Uterus (tissue), 4 donors: ENCODE results near the gene TADA1. TPM values are rescaled to one million over a fixed set of nuclear protein-coding genes. Genes with fewer than 3 reads are reported as not detected.

Source experiments
- DNase-seq, 2 donors: peaks; one replicate each; pipeline ENCODE4 v3.0.0-alpha.2; 2019 to 2020
- H3K27ac ChIP-seq, 2 donors: fragments of 200-600 bp; sonication (generic); 1 replicate in 1 of 2; 2 replicates in 1 of 2; pipeline ENCODE4 v1.5.1; 2016 to 2018
- H3K27me3 ChIP-seq, 2 donors: fragments of 200-600 bp; sonication (generic); one replicate each; pipeline ENCODE4 v1.5.1; 2018 to 2019; ENCODE audit warnings: control low read depth in 1 of 2
- H3K36me3 ChIP-seq, 2 donors: fragments of 200-600 bp; sonication (generic); one replicate each; pipeline ENCODE4 v1.5.1; 2019; ENCODE audit warnings: control low read depth in 1 of 2
- H3K4me1 ChIP-seq, 2 donors: fragments of 200-600 bp; sonication (generic); one replicate each; pipeline ENCODE4 v1.5.1; 2018 to 2019; ENCODE audit warnings: control low read depth in 1 of 2
- H3K4me3 ChIP-seq, 2 donors: fragments of 200-600 bp; sonication (generic); 1 replicate in 1 of 2; 2 replicates in 1 of 2; pipeline ENCODE4 v1.5.1; 2018 to 2019; ENCODE audit warnings: mild to moderate bottlenecking in 1 of 2
- H3K9me3 ChIP-seq, 2 donors: fragments of 200-600 bp; sonication (generic); one replicate each; pipeline ENCODE4 v1.5.1; 2019; ENCODE audit warnings: control low read depth in 1 of 2
- POLR2A ChIP-seq, 2 donors: fragments of 450-650 bp; IDR thresholded peaks; one replicate each; pipeline ENCODE4 v1.6.1; 2016; ENCODE audit warnings: antibody characterized with exemption in 2 of 2, mild to moderate bottlenecking in 1 of 2, moderate library complexity in 1 of 2
- intact Hi-C: fragments of 100-400 bp; cut with DNase I; formaldehyde crosslinking; loops from one replicate; pipeline ENCODE4 v1.15.1; 2023; ENCODE audit warnings: low total_unique reads
- total RNA-seq, 4 donors: library from RNA; depleted of rRNA in 3 of 4; stranded (reverse); fragments of >200 nt in 3 of 4; gene quantifications; one replicate each; pipeline versions ENCODE4 v1.1.0 to v1.2.4, GENCODE V29; 2014 to 2023
- TF ChIP-seq, protein P1 (sequence below), 4 experiments: fragments of 200-600 bp in 2 of 4; fragments of 450-650 bp in 2 of 4; sonication (generic) in 2 of 4; IDR thresholded peaks; one replicate each; pipeline ENCODE4 v1.5.1; 2016 to 2019; ENCODE audit warnings: antibody characterized with exemption in 4 of 4, mild to moderate bottlenecking in 2 of 4, moderate library complexity in 1 of 4
- donor health status: DM: yes; HTN: yes; CAD: no.

TADA1 gene, protein sequence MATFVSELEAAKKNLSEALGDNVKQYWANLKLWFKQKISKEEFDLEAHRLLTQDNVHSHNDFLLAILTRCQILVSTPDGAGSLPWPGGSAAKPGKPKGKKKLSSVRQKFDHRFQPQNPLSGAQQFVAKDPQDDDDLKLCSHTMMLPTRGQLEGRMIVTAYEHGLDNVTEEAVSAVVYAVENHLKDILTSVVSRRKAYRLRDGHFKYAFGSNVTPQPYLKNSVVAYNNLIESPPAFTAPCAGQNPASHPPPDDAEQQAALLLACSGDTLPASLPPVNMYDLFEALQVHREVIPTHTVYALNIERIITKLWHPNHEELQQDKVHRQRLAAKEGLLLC
- total RNA-seq = 10 to 100 TPM in 3 of 4 donors, 1 to 10 TPM in 1; 6.8 to 32.0 (median 18.8) TPM

DNA sequence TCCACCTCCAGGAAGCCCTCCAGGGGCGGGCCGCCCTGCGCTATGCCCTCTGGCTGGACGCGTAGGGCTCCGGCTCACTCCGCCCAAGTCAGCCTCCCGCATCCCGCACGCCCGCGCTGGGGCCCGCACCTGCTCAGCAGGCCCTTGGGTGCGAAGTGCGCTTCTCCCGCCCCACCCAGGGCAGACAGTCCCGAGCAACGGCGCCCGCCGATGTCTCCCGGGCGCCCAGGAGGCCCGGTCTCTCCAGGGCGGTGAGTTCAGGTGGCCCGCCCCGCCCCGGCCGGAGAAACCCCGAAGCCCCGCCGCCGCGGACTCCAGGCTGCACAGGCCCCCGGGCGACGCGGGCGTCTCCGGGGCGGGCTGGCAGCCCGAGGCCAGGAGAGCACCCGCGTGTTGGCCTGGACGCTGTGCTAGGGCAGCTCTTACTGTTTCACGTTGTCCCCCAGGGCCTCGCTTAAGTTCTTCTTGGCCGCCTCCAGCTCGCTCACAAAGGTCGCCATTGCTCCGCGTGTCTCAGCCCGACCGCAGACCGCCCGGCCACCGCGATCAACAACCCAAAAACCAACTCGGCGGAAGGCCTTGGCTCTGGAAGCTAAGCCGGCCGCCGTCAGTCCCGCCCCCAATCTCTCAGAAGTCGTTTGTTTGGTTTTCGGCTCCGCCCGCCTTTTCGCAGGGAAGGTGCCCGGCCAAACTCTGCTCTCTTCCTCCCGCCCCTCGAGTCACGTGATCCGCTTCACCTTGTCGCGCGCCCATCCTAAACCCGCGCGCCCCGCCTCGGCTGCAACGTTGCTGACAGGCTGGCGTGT lies at the start of gene TADA1:
TSS of gene TADA1 (minus strand) at position 531 of the 806 bp plus-strand sequence. CDS start at position 500, 31 bp downstream.
- no peaks in the 10 kb centered on the region for H3K36me3 ChIP-seq
- peak within 1 kb of the TSS; percentile 87 to 94 for H3K27ac ChIP-seq
- intact Hi-C loops = no loop called here
- TF ChIP-seq POLR2A (IDR thresholded peaks at IDR 0.05) = peak; percentile 65 to 74
- TF ChIP-seq, protein P1, sequence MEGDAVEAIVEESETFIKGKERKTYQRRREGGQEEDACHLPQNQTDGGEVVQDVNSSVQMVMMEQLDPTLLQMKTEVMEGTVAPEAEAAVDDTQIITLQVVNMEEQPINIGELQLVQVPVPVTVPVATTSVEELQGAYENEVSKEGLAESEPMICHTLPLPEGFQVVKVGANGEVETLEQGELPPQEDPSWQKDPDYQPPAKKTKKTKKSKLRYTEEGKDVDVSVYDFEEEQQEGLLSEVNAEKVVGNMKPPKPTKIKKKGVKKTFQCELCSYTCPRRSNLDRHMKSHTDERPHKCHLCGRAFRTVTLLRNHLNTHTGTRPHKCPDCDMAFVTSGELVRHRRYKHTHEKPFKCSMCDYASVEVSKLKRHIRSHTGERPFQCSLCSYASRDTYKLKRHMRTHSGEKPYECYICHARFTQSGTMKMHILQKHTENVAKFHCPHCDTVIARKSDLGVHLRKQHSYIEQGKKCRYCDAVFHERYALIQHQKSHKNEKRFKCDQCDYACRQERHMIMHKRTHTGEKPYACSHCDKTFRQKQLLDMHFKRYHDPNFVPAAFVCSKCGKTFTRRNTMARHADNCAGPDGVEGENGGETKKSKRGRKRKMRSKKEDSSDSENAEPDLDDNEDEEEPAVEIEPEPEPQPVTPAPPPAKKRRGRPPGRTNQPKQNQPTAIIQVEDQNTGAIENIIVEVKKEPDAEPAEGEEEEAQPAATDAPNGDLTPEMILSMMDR (IDR thresholded peaks at IDR 0.05) = peak in 3 of 4 experiments; percentile 25 to 36 (median 36)
- peak; percentile 98 to 99 for DNase-seq
- H3K4me1 ChIP-seq = peaks cover 0 to 11% of the 10 kb centered on the region in 2 donors
- peak within 1 kb of the TSS; percentile 69 to 83 for H3K4me3 ChIP-seq
- no peaks in the 10 kb centered on the region for H3K27me3 ChIP-seq
- no peaks in the 10 kb centered on the region for H3K9me3 ChIP-seq

DNA sequence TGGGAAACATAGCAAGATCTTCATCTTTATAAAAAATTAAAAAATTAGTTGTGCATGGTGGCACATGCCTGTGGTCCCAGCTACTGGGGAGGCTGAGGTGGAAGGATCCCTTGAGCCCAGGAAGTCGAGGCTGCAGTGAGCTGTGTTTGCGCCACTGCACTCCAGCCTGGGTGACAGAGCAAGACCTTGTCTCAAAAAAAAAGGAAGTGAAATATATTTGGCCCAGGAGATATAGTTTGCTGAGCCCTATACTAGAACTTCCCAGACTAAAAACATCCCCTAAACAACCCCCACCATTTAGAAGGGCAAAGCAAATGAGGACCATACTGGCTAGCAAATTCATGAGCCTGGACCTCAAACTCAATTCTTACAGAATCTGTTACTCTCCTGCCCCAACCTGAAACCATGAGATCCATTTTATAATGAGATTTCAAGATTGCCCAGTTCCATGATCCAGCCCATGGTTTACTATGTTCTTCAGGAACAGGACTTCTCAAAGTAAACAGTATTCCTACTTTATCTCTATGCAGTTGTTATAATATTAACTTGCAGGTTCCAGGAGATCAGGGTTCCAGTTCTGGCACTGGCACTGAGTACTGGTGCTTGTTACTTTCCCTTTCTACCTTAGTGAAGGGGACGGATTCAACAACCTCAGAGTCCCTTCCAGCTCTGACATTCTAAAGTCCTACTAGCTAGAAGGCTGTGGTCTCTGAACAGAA lies 48.9 kb upstream of the TADA1 start:
- intact Hi-C loops = no loop called here
- no peak overlapping the region for H3K4me3 ChIP-seq
- no peaks in the 10 kb centered on the region for H3K9me3 ChIP-seq
- TF ChIP-seq POLR2A (IDR thresholded peaks at IDR 0.05) = no peak
- TF ChIP-seq, protein P1 (IDR thresholded peaks at IDR 0.05) = no peak
- H3K4me1 ChIP-seq = no peaks in the 10 kb centered on the region
- no peak for DNase-seq
- H3K36me3 ChIP-seq = no peaks in the 10 kb centered on the region
- peaks cover 0 to 10% of the 10 kb centered on the region in 2 donors for H3K27me3 ChIP-seq
- H3K27ac ChIP-seq = no peak overlapping the region

DNA sequence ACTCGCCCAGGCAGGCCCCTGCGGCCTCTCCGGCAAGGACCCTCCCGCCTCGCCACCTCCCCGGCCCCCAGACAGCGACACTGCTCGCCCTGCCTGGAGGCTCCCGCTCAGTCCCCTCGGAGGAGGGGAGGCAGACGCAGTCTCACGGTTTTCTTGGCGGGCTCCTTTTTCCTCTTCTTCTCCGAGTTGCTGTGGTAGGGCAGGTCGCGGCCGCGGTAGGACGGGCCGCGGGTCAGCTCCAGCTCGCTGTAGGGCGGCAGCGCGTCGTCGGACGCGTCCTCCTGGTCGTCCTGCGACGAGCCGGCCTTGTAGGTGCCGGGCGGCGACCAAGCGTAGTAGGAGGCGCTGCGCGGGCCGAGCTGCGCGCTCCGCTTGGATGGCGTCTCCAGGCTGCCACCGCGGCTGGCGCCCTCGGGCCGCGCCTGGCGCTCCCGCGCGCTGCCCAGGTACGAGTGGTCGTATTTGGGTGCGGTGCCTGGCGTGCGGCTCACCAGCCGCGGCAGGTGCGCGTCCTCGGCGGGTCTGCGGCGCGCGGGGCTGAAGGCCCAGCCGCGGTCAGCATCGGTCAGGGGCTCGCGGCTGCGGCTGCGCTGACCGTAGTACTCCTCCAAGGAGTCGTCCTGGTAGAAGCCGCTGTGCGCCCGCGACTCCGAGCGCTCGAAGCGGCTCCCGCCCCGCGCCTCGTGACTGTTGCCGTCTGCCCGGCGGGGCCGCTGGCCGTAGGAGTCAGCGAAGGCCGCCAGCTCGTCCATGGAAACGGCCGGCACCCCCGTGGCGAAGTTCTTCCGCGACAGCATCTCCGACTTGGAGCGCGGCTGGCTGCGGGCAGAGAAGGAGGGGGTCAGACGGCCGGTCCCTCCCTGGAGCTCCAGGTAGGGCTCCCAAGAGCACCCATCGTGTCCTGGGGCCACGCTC lies 44.8 kb upstream of the TADA1 start:
- TF ChIP-seq, protein P1 (IDR thresholded peaks at IDR 0.05) = no peak
- TF ChIP-seq POLR2A (IDR thresholded peaks at IDR 0.05) = no peak
- Histone ChIP-seq H3K36me3 (no peaks in the 10 kb centered on the region), H3K27ac (no peak overlapping the region), H3K27me3 (peaks cover 0 to 10% of the 10 kb centered on the region in 2 donors), H3K9me3 (no peaks in the 10 kb centered on the region), H3K4me1 (no peaks in the 10 kb centered on the region), H3K4me3 (peak overlapping the region in 1 of 2 donors; percentile 27)
- intact Hi-C loops = no loop called here
- DNase-seq = peak in 1 of 2 donors; percentile 15

DNA sequence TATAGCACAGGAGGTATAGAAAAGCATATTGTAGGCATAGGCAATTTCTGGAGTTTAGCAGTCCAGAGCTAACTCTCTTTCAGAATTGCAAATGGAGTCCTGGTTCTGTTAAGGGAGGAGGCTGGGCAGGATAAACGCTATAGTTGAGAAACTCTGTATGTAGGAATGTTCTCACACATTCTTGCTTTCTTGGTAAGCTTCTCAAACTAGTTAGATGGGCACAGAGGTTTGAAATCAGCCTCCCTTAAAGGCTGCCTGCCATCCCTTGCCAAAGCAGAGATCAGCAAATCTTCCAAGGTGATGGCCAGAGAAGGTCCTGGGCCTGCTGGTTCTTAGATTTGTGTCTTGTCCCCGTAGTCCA lies 42.9 kb upstream of the TADA1 start:
- intact Hi-C loops = no loop called here
- DNase-seq = no peak
- no peaks in the 10 kb centered on the region for H3K4me1 ChIP-seq
- H3K36me3 ChIP-seq = no peaks in the 10 kb centered on the region
- no peak overlapping the region for H3K4me3 ChIP-seq
- peaks cover 0 to 10% of the 10 kb centered on the region in 2 donors for H3K27me3 ChIP-seq
- TF ChIP-seq POLR2A (IDR thresholded peaks at IDR 0.05) = no peak
- TF ChIP-seq, protein P1 (IDR thresholded peaks at IDR 0.05) = no peak
- H3K9me3 ChIP-seq = no peaks in the 10 kb centered on the region
- no peak overlapping the region for H3K27ac ChIP-seq
